WTC11 (cell line): ENCODE results near the gene RPUSD3. TPM values are rescaled to one million over a fixed set of nuclear protein-coding genes. Genes with fewer than 3 reads are reported as not detected.

Experiments
- ATAC-seq: fragments of 200-7000 bp; cut with Tn5 transposase; 2 replicates; pipeline ENCODE4 v1.10.0; 2021; ENCODE audit warnings: mild to moderate bottlenecking, moderate library complexity
- CTCF ChIA-PET: fragments of 300-600 bp; sonication (Branson Sonifier 250); formaldehyde crosslinking; loops from one replicate; lab custom pipeline; 2021; ENCODE audit warnings: antibody characterized with exemption; lab: Charles Lee
- POLR2A ChIA-PET: fragments of 350-600 bp; sonication (Branson Sonifier 250); formaldehyde crosslinking; loops from one replicate; lab custom pipeline; 2021; ENCODE audit warnings: antibody characterized with exemption; lab: Charles Lee
- DNase-seq: peaks from one replicate; pipeline ENCODE4 v3.0.0; 2021; ENCODE audit warnings: low spot score
- H3K27ac Mint-ChIP-seq: 2 replicates; pipeline ENCODE4 v1.8.0; 2021; ENCODE audit warnings: mixed read lengths
- H3K27me3 Mint-ChIP-seq: 2 replicates; pipeline ENCODE4 v1.8.0; 2021; ENCODE audit warnings: low read depth, mild to moderate bottlenecking, moderate library complexity, mixed read lengths
- H3K36me3 Mint-ChIP-seq: 2 replicates; pipeline ENCODE4 v1.8.0; 2021; ENCODE audit warnings: mixed read lengths
- H3K4me1 Mint-ChIP-seq: 2 replicates; pipeline ENCODE4 v1.8.0; 2022; ENCODE audit warnings: mixed read lengths
- H3K4me3 Mint-ChIP-seq: 2 replicates; pipeline ENCODE4 v1.8.0; 2021; ENCODE audit warnings: mild to moderate bottlenecking, moderate library complexity, mixed read lengths
- H3K9me3 Mint-ChIP-seq: 2 replicates; pipeline ENCODE4 v1.8.0; 2021; ENCODE audit warnings: mixed read lengths
- CBFB ChIP-seq: sonication (generic); formaldehyde crosslinking; IDR thresholded peaks from 2 replicates; pipeline ENCODE4 v1.8.1; 2022; ENCODE audit warnings: mild to moderate bottlenecking, low read depth, missing genetic modification reagents
- CREM ChIP-seq: sonication (generic); formaldehyde crosslinking; IDR thresholded peaks from 2 replicates; pipeline ENCODE4 v1.8.1; 2022; ENCODE audit warnings: mild to moderate bottlenecking, missing genetic modification reagents, moderate library complexity
- CTCF ChIP-seq: fragments of 200-600 bp; IDR thresholded peaks from 2 replicates; pipeline ENCODE4 v1.8.0; 2022; ENCODE audit warnings: antibody characterized with exemption
- ELF4 ChIP-seq: sonication (generic); formaldehyde crosslinking; IDR thresholded peaks from 2 replicates; pipeline ENCODE4 v1.8.1; 2022; ENCODE audit warnings: low read depth, mild to moderate bottlenecking, moderate library complexity, missing genetic modification reagents
- FOXP1 ChIP-seq: sonication (generic); formaldehyde crosslinking; IDR thresholded peaks from 2 replicates; pipeline ENCODE4 v1.8.0; 2022; ENCODE audit warnings: missing genetic modification reagents, mild to moderate bottlenecking, moderate library complexity, borderline replicate concordance
- GTF2I ChIP-seq: fragments of 250-450 bp; sonication (Bioruptor Pico); conservative IDR thresholded peaks from 2 replicates; pipeline ENCODE4 v1.4.0; 2021; ENCODE audit warnings: mild to moderate bottlenecking
- KAT7 ChIP-seq: sonication (generic); formaldehyde crosslinking; IDR thresholded peaks from 2 replicates; pipeline ENCODE4 v1.8.1; 2023; ENCODE audit warnings: missing genetic modification reagents, mild to moderate bottlenecking, borderline replicate concordance
- MAX ChIP-seq: sonication (generic); formaldehyde crosslinking; IDR thresholded peaks from 2 replicates; pipeline ENCODE4 v1.8.0; 2022; ENCODE audit warnings: mild to moderate bottlenecking, missing genetic modification reagents
- MLX ChIP-seq: sonication (generic); formaldehyde crosslinking; IDR thresholded peaks from 2 replicates; pipeline ENCODE4 v1.8.1; 2023; ENCODE audit warnings: mild to moderate bottlenecking, missing genetic modification reagents, moderate library complexity
- MXD4 ChIP-seq: fragments of 250-450 bp; sonication (Bioruptor Pico); IDR thresholded peaks from 2 replicates; pipeline ENCODE4 v1.8.0; 2021; ENCODE audit warnings: mild to moderate bottlenecking, moderate library complexity, borderline replicate concordance
- NFYB ChIP-seq: sonication (generic); formaldehyde crosslinking; conservative IDR thresholded peaks from 2 replicates; pipeline ENCODE4 v1.8.0; 2022; ENCODE audit warnings: low read depth, missing genetic modification reagents
- PRRX2 ChIP-seq: fragments of 250-450 bp; sonication (Bioruptor Pico); IDR thresholded peaks from 2 replicates; pipeline ENCODE4 v1.8.0; 2021; ENCODE audit warnings: mild to moderate bottlenecking
- RORB ChIP-seq: fragments of 250-450 bp; sonication (Bioruptor Pico); IDR thresholded peaks from 2 replicates; pipeline ENCODE4 v1.9.0; 2021; ENCODE audit warnings: mild to moderate bottlenecking
- SMAD3 ChIP-seq: sonication (generic); formaldehyde crosslinking; IDR thresholded peaks from 2 replicates; pipeline ENCODE4 v1.8.0; 2022; ENCODE audit warnings: missing genetic modification reagents, mild to moderate bottlenecking, borderline replicate concordance
- SOX15 ChIP-seq: fragments of 250-450 bp; sonication (Bioruptor Pico); IDR thresholded peaks from 2 replicates; pipeline ENCODE4 v1.9.0; 2021; ENCODE audit warnings: mild to moderate bottlenecking
- ZNF121 ChIP-seq: sonication (generic); formaldehyde crosslinking; IDR thresholded peaks from 2 replicates; pipeline ENCODE4 v1.8.0; 2023; ENCODE audit warnings: missing genetic modification reagents
- ZNF263 ChIP-seq: sonication (generic); formaldehyde crosslinking; IDR thresholded peaks from 2 replicates; pipeline ENCODE4 v1.8.1; 2022; ENCODE audit warnings: low read depth, mild to moderate bottlenecking, moderate library complexity, missing genetic modification reagents
- ZNF281 ChIP-seq: sonication (generic); formaldehyde crosslinking; IDR thresholded peaks from 2 replicates; pipeline ENCODE4 v1.8.0; 2023; ENCODE audit warnings: mild to moderate bottlenecking, missing genetic modification reagents
- total RNA-seq: library from RNA; stranded (reverse); gene quantifications from 3 replicates; pipeline ENCODE4 v1.2.3, GENCODE V29; 2021
- TF ChIP-seq, protein P1 (sequence below): sonication (generic); formaldehyde crosslinking; IDR thresholded peaks from 2 replicates; pipeline ENCODE4 v1.8.1; 2023; ENCODE audit warnings: mild to moderate bottlenecking, missing genetic modification reagents, moderate library complexity
- TF ChIP-seq, protein P2 (sequence below): sonication (generic); formaldehyde crosslinking; IDR thresholded peaks from 2 replicates; pipeline ENCODE4 v1.8.0; 2022; ENCODE audit warnings: mild to moderate bottlenecking, missing genetic modification reagents

The RPUSD3 gene
- total RNA-seq, 1 experiment from 2014 or later: 95.5 TPM

DNA sequence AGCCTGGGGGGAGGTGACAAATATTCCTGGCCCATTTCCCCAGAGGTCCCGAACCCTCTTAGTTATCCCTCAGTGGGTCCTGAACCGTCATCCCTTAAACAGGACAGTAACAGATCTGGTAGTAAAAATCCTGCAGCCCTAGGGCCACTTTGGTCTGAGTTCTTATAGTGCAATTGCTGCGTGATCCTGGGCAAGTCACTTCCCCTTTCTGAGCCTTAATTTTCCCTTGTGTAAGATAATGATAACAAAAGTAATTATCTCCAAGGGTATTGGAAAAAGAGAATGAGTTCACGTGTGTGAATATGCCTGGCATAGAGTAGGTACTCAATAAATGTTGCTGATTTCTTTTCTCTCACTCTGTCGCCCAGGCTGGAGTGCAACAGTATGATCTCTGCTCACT lies 43.7 kb upstream of the RPUSD3 start:
- ChIA-PET POLR2A (no interaction called here), CTCF (no interaction called here)
- peaks cover 4% of the 10 kb centered on the region for H3K36me3 Mint-ChIP-seq
- H3K9me3 Mint-ChIP-seq: no peaks in the 10 kb centered on the region
- H3K27me3 Mint-ChIP-seq: peaks cover 7% of the 10 kb centered on the region
- no peak overlapping the region for H3K27ac Mint-ChIP-seq
- no peak for DNase-seq
- H3K4me3 Mint-ChIP-seq: no peak overlapping the region
- TF ChIP-seq ZNF263 (CRISPR knock-in tag) (no peak), SOX15 (no peak), MXD4 (CRISPR knock-in tag) (no peak), ZNF281 (CRISPR knock-in tag) (no peak), ELF4 (no peak), NFYB (CRISPR knock-in tag) (no peak), SMAD3 (CRISPR knock-in tag) (no peak), CREM (CRISPR knock-in tag) (no peak)
- no peak for ATAC-seq
- peaks cover 5% of the 10 kb centered on the region for H3K4me1 Mint-ChIP-seq

DNA sequence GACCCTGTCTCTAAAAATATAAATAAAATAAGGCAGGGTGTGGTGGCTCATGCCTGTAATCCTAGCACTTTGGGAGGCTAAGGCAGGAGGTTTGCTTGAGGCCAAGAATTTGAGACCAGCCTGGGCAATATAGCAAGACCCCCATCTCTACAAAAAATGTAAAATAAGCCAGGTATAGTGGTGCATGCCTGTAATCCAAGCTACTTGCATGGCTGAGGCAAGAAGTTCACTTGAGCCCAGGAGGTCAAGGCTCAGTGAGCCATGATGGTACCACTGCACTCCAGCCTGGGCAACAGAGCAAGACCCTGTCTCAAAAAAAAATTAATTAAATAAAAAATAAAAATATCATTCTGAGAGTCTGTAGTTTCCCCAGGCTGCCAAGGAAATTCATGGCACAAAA lies 42.5 kb upstream of the RPUSD3 start:
- Mint-ChIP-seq H3K4me3 (no peak overlapping the region), H3K4me1 (no peaks in the 10 kb centered on the region), H3K27ac (no peak overlapping the region), H3K9me3 (no peaks in the 10 kb centered on the region), H3K36me3 (no peaks in the 10 kb centered on the region), H3K27me3 (peaks cover 7% of the 10 kb centered on the region)
- CTCF ChIA-PET: no interaction called here
- TF ChIP-seq MAX (CRISPR knock-in tag) (no peak), CTCF (no peak), ZNF121 (CRISPR knock-in tag) (0 out of 2 replicates have a peak, but pooled peaks have one; percentile 56), GTF2I (CRISPR knock-in tag) (0 out of 2 replicates have a peak, but pooled peaks have one; percentile 21), NFYB (CRISPR knock-in tag) (no peak), KAT7 (CRISPR knock-in tag) (no peak), ELF4 (no peak)
- TF ChIP-seq, protein P1, sequence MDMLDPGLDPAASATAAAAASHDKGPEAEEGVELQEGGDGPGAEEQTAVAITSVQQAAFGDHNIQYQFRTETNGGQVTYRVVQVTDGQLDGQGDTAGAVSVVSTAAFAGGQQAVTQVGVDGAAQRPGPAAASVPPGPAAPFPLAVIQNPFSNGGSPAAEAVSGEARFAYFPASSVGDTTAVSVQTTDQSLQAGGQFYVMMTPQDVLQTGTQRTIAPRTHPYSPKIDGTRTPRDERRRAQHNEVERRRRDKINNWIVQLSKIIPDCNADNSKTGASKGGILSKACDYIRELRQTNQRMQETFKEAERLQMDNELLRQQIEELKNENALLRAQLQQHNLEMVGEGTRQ (CRISPR knock-in tag): no peak
- POLR2A ChIA-PET: no interaction called here
- no peak for ATAC-seq
- DNase-seq: no peak

DNA sequence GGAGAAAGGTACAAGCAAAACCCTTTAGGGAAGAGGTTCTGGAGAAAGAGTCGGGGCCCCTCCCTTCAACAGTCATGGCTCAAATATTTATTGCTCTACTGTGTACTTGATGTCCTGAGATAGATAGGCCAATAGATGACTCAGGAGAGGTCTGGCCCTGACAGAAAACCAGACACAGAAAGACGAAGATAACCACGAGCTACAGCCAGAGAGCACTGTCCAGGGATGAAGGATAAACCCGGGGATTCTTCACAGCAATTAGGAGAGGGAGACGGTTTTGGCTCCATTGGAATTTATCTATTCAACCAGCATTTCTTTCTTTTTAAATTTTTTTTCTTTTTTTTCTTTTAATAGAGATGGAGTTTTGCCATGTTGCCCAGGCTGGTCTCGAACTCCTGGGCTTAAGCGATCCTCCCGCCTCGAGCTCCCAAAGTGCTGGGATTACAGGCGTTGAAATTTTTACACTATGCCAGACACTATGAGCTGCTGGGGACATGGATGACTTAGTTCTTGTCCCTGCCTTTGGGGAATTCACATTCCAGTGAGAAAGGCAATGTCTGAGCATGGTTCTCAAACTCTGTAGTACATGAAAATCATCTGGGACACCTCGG lies 40.9 kb upstream of the RPUSD3 start:
- ChIA-PET CTCF (interaction anchor here (1.2 to 1.8 kb wide), 2 partner anchors 21 to 62 kb away, joined by 3 to 6 read pairs; no protein-coding TSS in a partner anchor), POLR2A (no interaction called here)
- Mint-ChIP-seq H3K9me3 (no peaks in the 10 kb centered on the region), H3K4me3 (no peak overlapping the region), H3K27ac (no peak overlapping the region), H3K4me1 (no peaks in the 10 kb centered on the region), H3K27me3 (peaks cover 8% of the 10 kb centered on the region), H3K36me3 (no peaks in the 10 kb centered on the region)
- DNase-seq: no peak
- no peak for ATAC-seq
- TF ChIP-seq RORB (CRISPR knock-in tag): no peak
- no peak for TF ChIP-seq MAX (CRISPR knock-in tag)
- no peak for TF ChIP-seq ZNF281 (CRISPR knock-in tag)
- TF ChIP-seq ELF4: no peak
- no peak for TF ChIP-seq KAT7 (CRISPR knock-in tag)
- TF ChIP-seq PRRX2 (CRISPR knock-in tag): no peak
- no peak for TF ChIP-seq FOXP1 (CRISPR knock-in tag)
- TF ChIP-seq, protein P2, sequence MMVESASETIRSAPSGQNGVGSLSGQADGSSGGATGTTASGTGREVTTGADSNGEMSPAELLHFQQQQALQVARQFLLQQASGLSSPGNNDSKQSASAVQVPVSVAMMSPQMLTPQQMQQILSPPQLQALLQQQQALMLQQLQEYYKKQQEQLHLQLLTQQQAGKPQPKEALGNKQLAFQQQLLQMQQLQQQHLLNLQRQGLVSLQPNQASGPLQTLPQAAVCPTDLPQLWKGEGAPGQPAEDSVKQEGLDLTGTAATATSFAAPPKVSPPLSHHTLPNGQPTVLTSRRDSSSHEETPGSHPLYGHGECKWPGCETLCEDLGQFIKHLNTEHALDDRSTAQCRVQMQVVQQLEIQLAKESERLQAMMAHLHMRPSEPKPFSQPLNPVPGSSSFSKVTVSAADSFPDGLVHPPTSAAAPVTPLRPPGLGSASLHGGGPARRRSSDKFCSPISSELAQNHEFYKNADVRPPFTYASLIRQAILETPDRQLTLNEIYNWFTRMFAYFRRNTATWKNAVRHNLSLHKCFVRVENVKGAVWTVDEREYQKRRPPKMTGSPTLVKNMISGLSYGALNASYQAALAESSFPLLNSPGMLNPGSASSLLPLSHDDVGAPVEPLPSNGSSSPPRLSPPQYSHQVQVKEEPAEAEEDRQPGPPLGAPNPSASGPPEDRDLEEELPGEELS (CRISPR knock-in tag): no peak
- no peak for TF ChIP-seq MLX (CRISPR knock-in tag)
- no peak for TF ChIP-seq CBFB (CRISPR knock-in tag)
